Neural progenitor cell (in vitro differentiated cells): Measurements from ENCODE around the gene IGF1.

ENCODE experiments used
- CTCF ChIP-seq: fragments of 200-600 bp; sonication (generic); IDR thresholded peaks from 2 replicates; pipeline ENCODE4 v1.5.1; 2017; ENCODE audit warnings: antibody characterized with exemption, mild to moderate bottlenecking
- EZH2 ChIP-seq: fragments of 200-600 bp; sonication (generic); IDR thresholded peaks from 2 replicates; pipeline ENCODE4 v1.6.1; 2017; ENCODE audit warnings: antibody characterized with exemption, mild to moderate bottlenecking, moderate library complexity
- EZH2phosphoT487 ChIP-seq: fragments of 200-600 bp; sonication (generic); IDR thresholded peaks from 2 replicates; pipeline ENCODE4 v1.6.1; 2017; ENCODE audit warnings: antibody characterized with exemption

DNA sequence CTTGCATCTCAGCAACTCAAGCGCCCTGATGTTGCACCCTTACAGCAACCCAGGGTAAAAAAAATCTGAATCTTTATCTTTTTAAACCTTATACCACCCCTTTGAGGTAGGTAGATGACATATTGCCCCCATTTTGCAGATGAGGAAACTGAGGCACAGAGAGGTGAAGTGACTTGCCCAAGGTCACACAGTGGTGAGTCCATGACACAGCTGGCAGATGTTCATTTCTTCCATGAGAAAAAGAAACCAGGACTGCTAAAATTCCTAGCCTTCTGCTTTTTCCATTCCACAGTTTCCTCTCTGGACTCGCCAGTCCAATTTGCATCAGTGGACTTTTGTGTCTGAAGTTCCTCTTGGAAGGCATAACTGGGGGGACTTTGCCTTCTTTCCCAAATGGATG, 79.3 kb downstream of the IGF1 start:
- TF ChIP-seq CTCF (no peak), EZH2phosphoT487 (no peak), EZH2 (no peak)
